Measurements from ENCODE around the gene PSMB2. TPM values are rescaled to one million over a fixed set of nuclear protein-coding genes. Genes with fewer than 3 reads are reported as not detected.

The PSMB2 gene
- polyA plus RNA-seq, 1 experiment: 82.3 TPM

- H3K4me3 ChIP-seq (ENCODE audit: low read depth, low read length): no peak overlapping the region
- peaks cover 8% of the 10 kb centered on the region for H3K27me3 ChIP-seq (ENCODE audit: control insufficient read depth, insufficient read depth, low read length)
- no peak for TF ChIP-seq CTCF (IDR thresholded peaks at IDR 0.05; ENCODE audit: insufficient read depth, low read depth, low read length)
- no peak for DNase-seq (ENCODE audit: low read depth)
- CTCF ChIA-PET: interaction anchor here (0.6 to 1.6 kb wide), 2 partner anchors 11 to 505 kb away, joined by 3 to 4 read pairs; no protein-coding TSS in a partner anchor
- POLR2A ChIA-PET: no interaction called here
- no peaks in the 10 kb centered on the region for H3K36me3 ChIP-seq (ENCODE audit: control insufficient read depth, insufficient read depth, low read length)
These were observed 25.6 kb upstream of the PSMB2 start for GRCh38 chr1:35666916-35667315.

- ChIA-PET CTCF (interaction anchor here (0.6 to 1.6 kb wide), 2 partner anchors 11 to 504 kb away, joined by 3 to 4 read pairs; no protein-coding TSS in a partner anchor), POLR2A (no interaction called here)
- Histone ChIP-seq H3K4me3 (ENCODE audit: low read depth, low read length) (no peak overlapping the region), H3K36me3 (ENCODE audit: control insufficient read depth, insufficient read depth, low read length) (no peaks in the 10 kb centered on the region), H3K27me3 (ENCODE audit: control insufficient read depth, insufficient read depth, low read length) (peaks cover 8% of the 10 kb centered on the region)
- no peak for TF ChIP-seq CTCF (IDR thresholded peaks at IDR 0.05; ENCODE audit: insufficient read depth, low read depth, low read length)
- no peak for DNase-seq (ENCODE audit: low read depth)
These were observed 24.9 kb upstream of the PSMB2 start for GRCh38 chr1:35666216-35666615.

- no peak for DNase-seq (ENCODE audit: low read depth)
These were observed 22.1 kb upstream of the PSMB2 start for GRCh38 chr1:35663434-35663833.

GRCh38 chr1:35661474-35661795 is 20.1 kb upstream of the PSMB2 start:
- no peak overlapping the region for H3K4me3 ChIP-seq (ENCODE audit: low read depth, low read length)
- no peak for TF ChIP-seq CTCF (IDR thresholded peaks at IDR 0.05; ENCODE audit: insufficient read depth, low read depth, low read length)
- H3K36me3 ChIP-seq (ENCODE audit: control insufficient read depth, insufficient read depth, low read length): no peaks in the 10 kb centered on the region
- ChIA-PET POLR2A (no interaction called here), CTCF (no interaction called here)
- no peaks in the 10 kb centered on the region for H3K27me3 ChIP-seq (ENCODE audit: control insufficient read depth, insufficient read depth, low read length)
- DNase-seq (ENCODE audit: low read depth): no peak

More at GRCh38 chr1:35663434-35663833, 22.1 kb upstream of the PSMB2 start:
- ChIA-PET CTCF (no interaction called here), POLR2A (no interaction called here)
- H3K36me3 ChIP-seq (ENCODE audit: control insufficient read depth, insufficient read depth, low read length): no peaks in the 10 kb centered on the region
- TF ChIP-seq CTCF (IDR thresholded peaks at IDR 0.05; ENCODE audit: insufficient read depth, low read depth, low read length): no peak
- peaks cover 6% of the 10 kb centered on the region for H3K27me3 ChIP-seq (ENCODE audit: control insufficient read depth, insufficient read depth, low read length)
- no peak overlapping the region for H3K4me3 ChIP-seq (ENCODE audit: low read depth, low read length)

GRCh38 chr1:35660581-35661473 is 19.5 kb upstream of the PSMB2 start:
- TF ChIP-seq CTCF (IDR thresholded peaks at IDR 0.05; ENCODE audit: insufficient read depth, low read depth, low read length): no peak
- CTCF ChIA-PET: interaction anchor here (1.3 kb wide), 1 partner anchor 11 kb away, joined by 3 read pairs; no protein-coding TSS in a partner anchor

More at GRCh38 chr1:35660581-35661473, 19.5 kb upstream of the PSMB2 start:
- POLR2A ChIA-PET: no interaction called here
- Histone ChIP-seq H3K27me3 (ENCODE audit: control insufficient read depth, insufficient read depth, low read length) (no peaks in the 10 kb centered on the region), H3K36me3 (ENCODE audit: control insufficient read depth, insufficient read depth, low read length) (no peaks in the 10 kb centered on the region), H3K4me3 (ENCODE audit: low read depth, low read length) (no peak overlapping the region)
- no peak for DNase-seq (ENCODE audit: low read depth)

All from BJ (cell line).